NCI-H82 treated with DMSO at 0.1 percent for 48 hours (cell line): ENCODE data around the gene TNS1.

Source experiments
- DNase-seq: peaks from one replicate; lab custom pipeline; 2025; ENCODE audit not compliant: unreplicated experiment; lab: John Stamatoyannopoulos, UW

The TNS1 gene

DNA sequence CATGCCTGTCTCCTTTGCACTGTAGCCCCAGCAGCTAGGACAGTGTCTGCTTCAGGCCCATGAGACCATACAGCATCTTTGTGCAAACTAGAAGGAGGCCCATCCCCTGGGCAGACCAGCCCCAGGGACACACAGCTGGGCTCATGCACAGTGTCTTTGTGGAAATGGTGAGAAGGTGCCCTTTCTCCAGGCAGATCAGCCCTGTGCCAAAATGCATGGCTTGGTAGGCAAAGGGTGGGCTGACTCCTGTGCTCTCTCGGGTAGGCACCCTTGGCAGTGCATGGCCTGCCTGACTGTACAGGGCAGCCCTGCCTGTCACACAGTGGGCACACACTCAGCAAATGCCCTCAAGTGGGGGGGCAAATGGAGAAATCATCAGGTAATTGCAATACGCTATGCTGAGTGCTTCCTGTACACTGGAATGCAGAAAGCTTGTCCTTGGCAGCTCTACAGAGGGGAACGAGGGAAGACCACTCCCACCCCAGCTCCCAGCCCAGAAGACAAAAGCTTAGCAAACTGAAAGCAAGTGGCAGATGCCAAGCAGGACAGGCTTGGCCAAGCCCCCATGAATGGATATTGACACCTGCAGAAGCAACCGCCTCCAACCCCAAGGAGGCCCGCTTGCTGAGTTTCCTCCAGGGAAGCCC is 21.6 kb downstream of the TNS1 start:
- DNase-seq: no peak

DNA sequence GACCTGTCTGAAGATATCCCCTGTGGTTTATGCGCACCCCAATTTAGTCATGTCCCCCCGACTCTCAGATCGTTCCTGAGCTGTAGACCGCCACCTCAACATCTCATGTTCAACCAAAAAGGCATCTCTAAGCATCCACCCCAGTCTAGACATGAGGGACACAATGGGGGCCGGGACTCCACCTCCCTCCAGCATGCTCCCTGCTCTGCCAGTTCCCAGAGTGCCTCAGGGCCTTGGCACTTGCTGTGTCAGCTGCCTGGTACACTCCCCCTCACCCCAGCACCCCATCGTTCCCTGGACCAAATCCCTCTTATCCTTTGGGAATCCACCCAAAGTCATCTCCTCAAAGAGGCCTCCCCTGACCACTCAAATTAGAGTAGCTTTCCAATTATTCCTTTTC is 22.2 kb downstream of the TNS1 start:
- DNase-seq: no peak

DNA sequence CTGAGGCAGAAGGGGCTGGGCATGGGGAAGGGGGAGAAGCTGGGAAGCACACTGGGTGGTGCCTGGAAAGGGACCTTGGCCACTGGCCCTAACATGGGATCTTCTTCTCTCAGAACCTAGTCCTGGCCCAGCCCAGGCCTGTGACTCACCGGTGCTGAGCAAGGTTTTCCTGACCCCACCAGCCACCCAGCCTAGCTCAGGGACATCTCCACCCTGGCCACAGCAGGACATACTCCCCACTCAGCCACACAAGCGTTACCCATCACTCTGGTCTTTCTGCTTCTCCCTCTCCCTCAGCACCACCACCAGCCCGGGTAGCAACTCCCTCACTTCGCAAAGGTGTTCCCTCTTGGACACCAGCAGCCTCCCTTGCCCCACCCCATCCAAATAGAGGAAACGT is 22.8 kb downstream of the TNS1 start:
- no peak for DNase-seq

DNA sequence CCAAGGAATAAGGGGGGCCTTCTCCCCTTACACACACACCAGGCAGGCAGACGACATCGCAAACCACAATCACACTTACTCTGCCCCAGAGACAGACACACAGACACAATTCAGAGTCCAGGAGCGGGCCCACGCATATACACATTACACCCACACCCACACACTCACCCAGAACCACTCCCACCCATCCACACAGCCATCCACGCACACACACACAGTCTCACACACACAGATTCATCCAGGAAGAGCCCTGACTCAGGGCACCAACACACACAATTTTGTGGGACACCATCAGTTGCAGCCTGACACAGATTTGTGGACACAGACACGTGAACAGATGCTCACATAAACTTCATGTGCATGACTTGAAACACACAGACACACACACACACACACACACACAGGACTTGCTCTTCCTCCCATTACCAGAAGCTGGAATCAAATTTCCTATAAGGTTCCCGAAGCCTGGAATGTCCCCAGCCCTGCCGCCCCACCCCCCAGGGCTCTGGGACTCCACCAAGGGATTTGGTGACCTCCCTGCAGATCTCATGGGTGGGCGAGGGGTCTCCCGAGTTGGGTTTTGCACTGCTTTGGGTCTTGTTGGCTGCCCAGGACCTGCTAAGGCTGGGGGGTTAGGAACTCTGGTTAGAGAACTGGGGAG is 23.5 kb downstream of the TNS1 start:
- DNase-seq: no peak

DNA sequence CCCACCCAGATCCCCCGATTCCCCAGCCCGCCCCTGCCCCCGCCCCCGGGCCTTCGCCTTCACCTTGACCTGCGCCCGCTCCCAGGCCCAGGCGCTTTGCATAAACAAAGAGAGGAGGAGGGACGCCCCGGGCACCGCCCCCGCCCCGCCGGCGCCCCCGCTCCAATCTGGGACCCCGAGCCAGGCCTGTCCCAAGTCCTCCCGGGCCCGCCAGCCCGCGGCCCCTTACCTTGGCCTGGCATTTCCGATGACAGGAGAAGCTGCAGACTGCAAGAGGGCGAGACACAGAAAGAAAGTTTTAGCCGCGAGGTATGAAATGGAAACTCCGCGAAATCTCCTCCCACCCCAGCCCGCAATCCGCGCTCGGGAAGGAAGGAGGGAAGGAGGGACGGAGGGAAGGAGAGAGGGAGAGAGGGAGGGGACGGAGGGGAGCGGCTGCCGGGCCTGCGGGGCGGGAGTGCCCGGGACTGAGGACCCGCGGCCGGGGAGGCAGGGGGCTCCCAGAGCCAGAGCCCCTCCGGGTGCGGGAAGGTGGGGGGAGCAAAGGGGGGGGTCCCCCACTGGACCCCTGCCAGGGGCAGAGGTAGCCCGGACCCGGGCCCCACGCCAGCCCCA is 24.2 kb downstream of the TNS1 start:
- DNase-seq: no peak

DNA sequence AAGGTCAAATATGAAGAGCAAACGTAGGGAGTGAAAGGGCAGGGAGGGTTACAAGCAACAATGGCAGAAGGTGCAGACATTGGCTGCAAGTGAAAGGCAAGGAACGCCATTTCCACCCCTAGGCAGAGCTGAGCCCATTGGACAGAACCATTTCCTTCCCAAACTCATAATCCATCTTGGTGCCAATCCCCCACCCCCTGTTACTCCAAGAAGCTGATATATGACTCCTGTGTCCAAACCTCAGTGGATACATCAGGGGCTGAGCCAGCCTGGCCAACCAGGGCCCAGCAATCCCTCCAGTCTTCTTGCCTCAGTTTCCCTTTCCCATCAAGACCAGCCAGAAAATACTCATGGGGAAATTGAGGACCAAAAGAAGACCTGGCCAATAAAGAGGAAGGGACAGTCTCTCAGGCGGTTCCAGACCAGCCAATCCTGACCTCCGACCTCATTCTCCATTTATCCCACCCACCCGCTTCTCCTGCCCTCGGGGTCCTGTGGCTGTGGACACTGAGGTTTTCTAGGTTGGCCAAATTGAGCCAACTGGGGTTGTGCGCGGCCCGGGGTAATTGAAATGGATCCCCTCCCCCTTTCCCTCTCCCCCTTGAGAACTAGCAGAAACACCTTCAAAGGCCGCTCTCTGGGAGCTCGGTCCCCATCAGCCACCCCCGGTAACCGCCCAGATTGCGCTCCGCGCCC is 24.8 kb downstream of the TNS1 start:
- DNase-seq: no peak

DNA sequence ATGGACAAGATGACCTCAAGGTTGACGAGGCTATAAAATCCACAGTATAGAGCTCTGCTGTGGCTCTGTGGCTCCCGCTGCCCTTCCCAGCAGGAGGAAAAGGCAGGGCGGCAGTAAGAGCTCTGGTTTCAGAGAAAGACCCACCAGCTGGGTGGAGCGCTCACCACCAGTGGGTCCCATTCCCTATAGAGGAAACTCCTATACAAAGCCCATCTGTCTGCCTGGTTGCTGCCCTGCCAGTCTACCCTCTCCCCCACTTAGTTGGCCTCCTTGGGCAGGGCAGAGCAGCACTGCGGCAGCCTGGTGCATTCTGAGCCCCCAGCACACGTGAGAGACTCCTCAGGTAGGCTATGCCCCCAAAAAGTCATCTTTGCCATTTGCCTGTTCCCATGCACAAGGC is 26.5 kb downstream of the TNS1 start:
- DNase-seq: no peak

DNA sequence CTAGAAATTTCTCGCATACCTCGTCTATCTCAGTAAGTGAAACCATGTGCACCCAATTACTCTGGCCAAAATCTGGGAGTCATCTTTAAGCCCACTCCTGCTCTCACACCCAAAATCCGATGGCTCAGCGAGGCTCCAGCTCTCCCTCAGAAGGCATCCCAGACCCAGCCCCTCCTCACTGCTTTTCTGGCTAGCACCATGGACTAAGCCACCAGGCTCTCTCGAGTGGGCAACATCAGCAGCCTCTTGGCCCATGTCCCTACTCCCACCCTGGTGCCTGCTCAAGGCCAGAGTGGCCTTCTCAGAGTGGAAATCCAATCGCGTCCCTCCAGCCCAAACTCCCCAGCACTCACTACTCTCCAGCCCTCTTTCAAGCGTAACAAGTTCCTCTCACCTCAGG is 27.2 kb downstream of the TNS1 start:
- DNase-seq: no peak

DNA sequence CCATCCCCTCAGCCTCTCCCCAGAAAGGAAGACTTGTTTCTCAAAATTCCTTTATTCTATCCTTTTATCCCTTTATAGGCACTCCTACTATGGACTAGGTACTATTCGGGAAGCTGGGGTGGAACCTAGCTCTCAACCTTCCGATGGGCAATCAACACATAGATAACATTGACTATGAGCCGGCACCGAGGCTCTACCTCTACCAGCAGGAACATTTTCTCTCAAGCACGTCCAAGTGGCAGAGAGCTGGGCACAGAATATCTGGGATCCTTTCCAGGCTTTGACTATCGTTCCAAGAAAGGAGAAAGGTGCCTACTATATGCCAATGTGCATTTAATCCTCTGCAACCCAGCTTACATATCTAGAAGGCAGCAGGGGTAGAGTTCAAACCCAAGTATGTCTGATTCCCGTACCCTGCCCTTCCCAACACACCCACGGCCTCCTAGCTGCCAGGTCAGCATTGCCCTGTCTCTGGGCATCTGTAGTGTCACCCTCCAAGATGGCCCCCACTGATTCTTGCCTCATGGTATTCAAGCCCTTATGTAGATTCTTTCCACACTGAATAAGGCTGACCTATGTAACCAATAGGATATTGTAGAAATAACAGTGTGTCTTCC is 28.3 kb downstream of the TNS1 start:
- no peak for DNase-seq

DNA sequence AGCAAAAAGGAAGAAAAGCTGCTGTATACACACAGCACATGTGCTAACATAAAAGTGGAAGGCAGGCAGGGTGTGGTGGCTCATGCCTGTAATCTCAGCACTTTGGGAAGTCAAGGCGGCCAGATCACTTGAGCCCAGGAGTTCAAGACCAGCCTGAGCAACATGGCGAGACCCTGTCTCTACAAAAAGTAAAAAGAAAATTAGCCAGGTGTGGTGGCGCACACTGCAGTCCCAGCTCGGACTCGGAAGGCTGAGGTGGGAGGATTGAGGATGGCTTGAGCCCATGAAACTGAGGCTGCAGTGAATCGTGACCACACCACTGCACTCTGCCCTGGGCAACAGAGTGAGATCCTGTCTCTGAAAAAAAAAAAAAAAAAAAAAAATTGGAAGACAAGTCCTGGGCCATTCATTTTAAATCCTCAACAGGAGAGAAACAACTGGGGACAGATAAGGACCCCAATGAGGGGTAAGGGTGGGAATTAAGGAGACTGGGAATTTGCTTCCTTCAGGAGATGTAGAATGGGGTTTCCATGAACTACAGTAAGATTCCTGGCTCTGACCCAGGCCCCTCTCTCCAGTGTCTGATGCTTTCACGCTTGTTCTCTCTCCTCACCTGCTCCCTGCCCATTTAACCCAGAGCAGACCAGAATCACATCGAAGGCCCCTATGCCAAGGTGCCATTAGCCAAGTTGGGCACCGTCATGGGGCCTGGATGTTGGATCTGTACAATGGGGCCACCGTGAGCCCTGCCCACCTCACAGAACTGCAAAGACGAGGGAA is 29.6 kb downstream of the TNS1 start:
- DNase-seq: no peak

DNA sequence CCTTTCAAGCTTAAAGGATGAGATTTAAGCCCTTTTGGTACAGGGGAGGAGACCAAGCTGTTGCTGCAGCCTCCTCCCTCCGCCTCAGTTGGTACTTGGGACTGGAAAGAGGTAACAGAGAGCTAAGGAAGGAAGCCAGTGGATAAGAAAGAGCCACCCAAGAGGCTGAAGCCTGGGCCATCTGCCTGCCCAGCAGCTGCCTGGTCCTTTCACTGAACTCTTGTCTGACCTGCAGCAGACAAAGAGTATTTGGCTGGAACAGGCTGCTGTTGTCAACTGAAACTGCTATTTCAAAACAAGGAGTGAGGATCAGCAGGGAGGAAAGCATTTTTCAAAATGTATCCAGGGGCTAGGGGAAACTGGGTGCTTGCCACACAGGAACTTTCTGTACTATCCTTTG is 30.3 kb downstream of the TNS1 start:
- DNase-seq: no peak

DNA sequence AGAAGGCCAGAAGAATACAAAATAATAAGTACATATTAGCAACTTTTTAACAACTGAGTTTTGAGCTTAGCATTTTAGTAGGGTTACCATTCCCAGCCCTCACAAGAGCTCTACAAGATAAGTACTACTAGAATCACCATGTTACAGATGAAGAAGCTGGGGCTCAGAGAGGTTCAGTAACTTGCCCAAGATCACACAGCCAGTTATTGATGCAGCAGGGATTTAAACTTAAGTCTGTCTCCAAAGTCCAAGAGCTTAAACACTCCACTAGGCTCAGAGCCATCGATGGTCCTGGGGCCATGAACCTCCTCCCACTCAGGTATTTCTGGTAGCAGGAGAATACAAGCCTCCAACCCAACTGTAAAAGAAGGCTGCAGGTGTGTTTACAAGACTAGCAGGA is 30.8 kb downstream of the TNS1 start:
- no peak for DNase-seq

DNA sequence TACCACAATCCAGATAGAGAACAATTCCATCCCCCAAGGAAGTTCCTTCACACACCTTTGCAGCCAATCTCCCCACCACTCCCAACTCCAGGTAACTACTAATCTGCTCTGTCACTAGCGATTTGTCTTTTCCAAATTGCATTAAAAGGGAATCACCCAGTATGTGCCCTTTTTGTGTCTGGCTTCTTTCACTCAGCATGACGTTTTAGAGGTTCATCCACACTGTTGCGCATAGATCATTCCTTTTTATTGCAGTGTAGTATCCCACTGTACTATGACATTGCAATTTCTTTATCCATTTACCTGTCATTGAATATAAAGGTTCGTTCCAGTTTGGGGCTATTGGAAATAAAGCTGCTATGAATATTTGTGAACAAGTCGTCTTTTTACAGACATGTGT is 31.6 kb downstream of the TNS1 start:
- DNase-seq: no peak

DNA sequence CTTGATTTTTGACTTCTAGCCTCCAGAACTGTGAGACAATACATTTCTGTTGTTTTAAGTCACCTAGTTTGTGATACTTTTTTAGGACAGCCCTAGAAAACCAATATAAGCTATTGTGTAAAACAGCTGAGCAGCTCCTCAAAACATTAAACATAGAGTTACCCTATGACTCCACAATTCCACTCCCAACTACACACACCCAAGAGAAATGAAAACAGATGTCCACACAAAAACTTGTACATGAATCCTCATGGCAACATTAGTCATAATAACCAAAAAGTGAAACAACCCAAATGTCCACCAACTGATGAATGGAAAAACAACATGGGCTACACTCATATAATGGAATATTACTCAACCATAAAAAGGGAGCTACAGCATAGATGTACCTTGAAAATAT is 32.6 kb downstream of the TNS1 start:
- no peak for DNase-seq

DNA sequence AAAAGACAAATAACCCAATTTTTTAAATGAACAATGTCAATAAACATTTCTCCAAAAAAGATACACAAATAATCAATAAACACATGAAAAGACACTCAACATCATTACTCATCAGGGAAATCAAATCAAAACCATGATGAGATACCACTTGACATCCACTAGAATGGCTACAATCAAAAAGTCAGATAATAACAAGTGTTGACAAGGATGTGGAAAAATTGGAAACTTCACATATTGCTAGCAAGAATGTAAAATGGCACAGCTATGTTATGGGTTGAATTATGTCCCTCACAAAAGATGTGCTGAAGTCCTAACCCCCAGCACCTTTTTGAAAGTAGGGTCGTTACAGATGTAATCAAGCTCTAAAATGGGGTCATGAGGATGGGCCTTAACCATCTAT is 33.2 kb downstream of the TNS1 start:
- no peak for DNase-seq

DNA sequence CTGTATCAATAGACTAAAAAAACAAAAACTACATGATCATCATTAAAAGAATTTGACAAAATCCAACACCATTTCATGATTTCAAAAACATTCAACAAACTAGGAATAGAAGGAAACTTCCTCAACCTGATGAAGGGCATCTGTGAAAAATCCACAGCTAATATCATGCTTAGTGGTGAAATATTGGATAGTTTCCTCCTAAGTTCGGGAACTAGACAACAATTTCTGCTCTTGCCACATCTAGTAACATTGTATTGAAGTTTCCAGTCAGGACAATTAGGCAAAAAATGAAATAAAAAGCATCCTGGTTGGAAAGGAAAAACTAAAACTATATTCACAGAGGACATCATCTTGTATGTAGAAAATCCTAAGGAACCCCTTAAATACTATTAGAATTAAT is 34.8 kb downstream of the TNS1 start:
- no peak for DNase-seq

DNA sequence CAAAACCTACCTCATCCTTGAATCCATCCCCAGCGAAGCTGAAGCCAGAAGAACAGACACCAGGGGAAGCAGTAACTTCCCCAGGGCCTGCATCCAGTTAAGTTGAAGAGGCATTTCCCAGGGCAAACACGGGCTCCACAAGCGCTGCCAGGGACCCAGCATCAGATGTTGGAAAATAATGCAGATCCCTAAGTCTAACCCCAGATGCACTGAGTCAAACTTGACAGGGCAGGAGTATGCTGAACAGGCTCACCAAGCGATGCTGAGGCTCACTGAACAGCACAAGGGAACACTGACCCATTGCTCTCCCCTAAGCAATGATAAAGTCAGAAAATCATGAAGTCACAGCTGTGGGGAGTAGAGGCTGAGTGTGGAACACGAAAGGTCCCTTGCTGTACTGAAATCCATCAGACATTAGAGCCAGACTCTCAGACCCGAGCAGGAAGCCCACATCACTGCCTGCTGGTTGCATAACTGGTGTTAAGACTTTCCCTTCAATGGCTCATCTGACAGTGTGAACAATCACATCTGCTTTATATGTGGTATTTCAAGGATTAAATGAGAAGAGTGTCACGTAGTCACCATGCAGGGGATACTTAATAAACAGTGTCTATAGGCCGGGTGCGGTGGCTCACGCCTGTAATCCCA is 36.2 kb downstream of the TNS1 start:
- no peak for DNase-seq

DNA sequence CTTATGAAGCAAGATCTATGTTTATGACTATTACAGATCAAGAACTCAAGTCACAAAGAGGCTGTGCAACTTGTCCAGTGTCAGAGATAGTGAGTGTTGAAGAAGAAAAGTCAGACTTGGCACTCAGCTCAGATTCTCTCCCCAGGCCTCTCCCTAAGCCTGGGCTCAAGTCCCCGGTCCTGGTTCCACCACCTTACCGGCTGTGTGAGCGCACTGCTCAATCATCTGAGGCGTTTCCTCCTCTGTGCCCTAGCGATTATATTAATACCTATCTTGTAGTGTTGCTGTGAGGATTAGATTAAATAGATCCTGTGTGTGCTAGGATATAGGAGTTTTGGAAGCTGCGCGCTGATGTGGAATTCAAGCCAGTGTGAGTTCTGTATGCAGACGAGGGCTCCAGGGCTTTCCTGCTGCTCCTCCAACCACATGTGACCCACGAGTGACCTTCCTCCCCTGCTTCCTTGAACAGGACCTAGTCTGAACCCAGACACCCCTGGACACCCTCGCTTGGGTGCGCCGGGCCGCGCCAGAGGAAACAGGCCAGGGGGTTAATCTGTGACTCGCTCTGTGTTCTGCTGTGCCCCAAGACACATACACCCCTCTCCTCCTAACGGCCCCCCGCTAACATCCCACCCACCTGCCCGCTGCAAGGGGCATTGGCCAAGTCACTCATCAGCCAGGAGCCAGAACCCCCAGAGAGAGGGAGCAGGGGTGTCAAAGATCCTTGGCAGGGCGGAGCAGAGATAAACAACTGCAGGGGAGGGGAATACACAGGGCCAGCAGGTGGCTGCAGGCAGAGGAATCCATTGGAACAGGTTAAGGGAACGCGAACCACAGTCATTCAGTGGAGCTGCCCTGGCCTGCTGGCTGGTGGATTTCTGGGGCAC is 38.3 kb downstream of the TNS1 start:
- DNase-seq: no peak

DNA sequence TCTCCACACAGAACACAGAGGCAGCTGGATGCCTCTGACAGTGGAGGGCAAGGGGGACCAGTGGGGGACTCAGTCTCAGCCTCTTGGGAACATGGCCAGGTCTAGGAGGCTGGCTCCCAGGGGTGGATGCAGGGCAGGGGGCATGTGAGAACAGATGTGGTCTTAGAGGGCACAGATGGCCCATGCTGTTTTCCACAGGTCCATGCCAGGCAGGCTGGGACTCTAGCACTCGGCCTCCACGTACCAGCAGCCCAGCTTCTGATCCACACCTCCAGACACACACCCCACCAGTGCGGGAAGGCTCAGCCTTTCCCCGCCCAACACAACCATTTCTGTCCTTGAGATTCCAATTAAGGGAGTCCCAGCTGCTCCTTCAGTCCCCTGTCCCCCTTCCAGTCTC is 42.4 kb downstream of the TNS1 start:
- no peak for DNase-seq
